HepG2 (cell line): ENCODE data around the gene CHRNG. TPM values are rescaled to one million over a fixed set of nuclear protein-coding genes. Genes with fewer than 3 reads are reported as not detected.

Experiments
- CAMTA2 ChIP-seq: sonication (generic); formaldehyde crosslinking; IDR thresholded peaks from 2 replicates; pipeline ENCODE4 v1.4.0; 2020; ENCODE audit warnings: mild to moderate bottlenecking, missing genetic modification reagents, borderline replicate concordance
- ETV5 ChIP-seq: IDR thresholded peaks from 2 replicates; pipeline ENCODE4 v1.6.1; 2018; ENCODE audit warnings: missing biosample characterization, missing genetic modification reagents, inconsistent platforms, borderline replicate concordance
- GPN1 ChIP-seq: sonication (generic); formaldehyde crosslinking; IDR thresholded peaks from 2 replicates; pipeline ENCODE4 v1.5.1; 2020; ENCODE audit warnings: missing genetic modification reagents, borderline replicate concordance
- GTF2F1 ChIP-seq: fragments of 150-350 bp; IDR thresholded peaks from 2 replicates; pipeline ENCODE4 v1.6.1; 2014; ENCODE audit warnings: low read length
- HOXA5 ChIP-seq: sonication (generic); formaldehyde crosslinking; IDR thresholded peaks from 2 replicates; pipeline ENCODE4 v1.4.0; 2020; ENCODE audit warnings: missing genetic modification reagents
- IRX3 ChIP-seq: sonication (generic); formaldehyde crosslinking; IDR thresholded peaks from 2 replicates; pipeline ENCODE4 v1.8.1; 2023; ENCODE audit warnings: mild to moderate bottlenecking, low read depth, missing genetic modification reagents, borderline replicate concordance
- KLF12 ChIP-seq: sonication (generic); formaldehyde crosslinking; IDR thresholded peaks from 2 replicates; pipeline ENCODE4 v1.4.0; 2020; ENCODE audit warnings: missing genetic modification reagents, borderline replicate concordance
- LBX2 ChIP-seq: sonication (generic); formaldehyde crosslinking; IDR thresholded peaks from 2 replicates; pipeline ENCODE4 v1.5.0; 2020; ENCODE audit warnings: missing genetic modification reagents, mild to moderate bottlenecking, borderline replicate concordance
- SP2 ChIP-seq: sonication (generic); formaldehyde crosslinking; IDR thresholded peaks from 2 replicates; pipeline ENCODE4 v1.5.1; 2020; ENCODE audit warnings: mild to moderate bottlenecking, missing genetic modification reagents
- SYNCRIP ChIP-seq: fragments of 200-400 bp; formaldehyde crosslinking; IDR thresholded peaks from 2 replicates; pipeline ENCODE4 v1.6.1; 2018; ENCODE audit warnings: mild to moderate bottlenecking, low read depth, low read length; ENCODE audit not compliant: insufficient read depth
- ZBTB46 ChIP-seq: sonication (generic); formaldehyde crosslinking; IDR thresholded peaks from 2 replicates; pipeline ENCODE4 v1.4.0; 2020; ENCODE audit warnings: mild to moderate bottlenecking, missing genetic modification reagents, borderline replicate concordance
- ZNF264 ChIP-seq: sonication (generic); formaldehyde crosslinking; IDR thresholded peaks from 2 replicates; pipeline ENCODE4 v1.4.0; 2020; ENCODE audit warnings: missing genetic modification reagents
- ZNF816 ChIP-seq: sonication (generic); formaldehyde crosslinking; IDR thresholded peaks from 2 replicates; pipeline ENCODE4 v1.8.0; 2022; ENCODE audit warnings: missing genetic modification reagents, mild to moderate bottlenecking, borderline replicate concordance
- polyA plus RNA-seq, 8 experiments: library from polyadenylated mRNA; depleted of rRNA in 3 of 8; stranded (reverse) in 7 of 8; unstranded in 1 of 8; fragments of >200 nt; fragmentation: Illumina TruSeq in 4 of 8; extraction: Trizol in 4 of 8; gene quantifications; 2 replicates each; pipeline versions ENCODE4 v1.2.1 to v1.2.3, GENCODE V29; 2011 to 2016; ENCODE audit warnings: low read depth in 4 of 8, missing spikeins in 1 of 8, mixed read lengths in 1 of 8; ENCODE audit not compliant: insufficient read depth in 1 of 8
- total RNA-seq, 5 experiments: library from RNA; depleted of rRNA; stranded (reverse); fragments of >200 nt; fragmentation: Illumina TruSeq; extraction: Trizol; gene quantifications; 2 replicates each; pipeline ENCODE4 v1.2.3, GENCODE V29; 2016; ENCODE audit warnings: low read depth in 1 of 5
- TF ChIP-seq, protein P1 (sequence below): IDR thresholded peaks from 2 replicates; pipeline ENCODE4 v1.6.1; 2016; ENCODE audit warnings: low read depth, control low read depth
- TF ChIP-seq, protein P2 (sequence below): IDR thresholded peaks from 2 replicates; pipeline ENCODE4 v1.6.1; 2016
- TF ChIP-seq, protein P3 (sequence below): sonication (generic); formaldehyde crosslinking; IDR thresholded peaks from 2 replicates; pipeline ENCODE4 v1.5.0; 2020; ENCODE audit warnings: missing genetic modification reagents
- TF ChIP-seq, protein P4 (sequence below): sonication (generic); formaldehyde crosslinking; IDR thresholded peaks from 2 replicates; pipeline ENCODE4 v1.5.0; 2020; ENCODE audit warnings: missing genetic modification reagents

The CHRNG gene
- total and polyA plus RNA-seq, 2 of the 13 experiments (the other 11 are each of a cell fraction or from before 2014, with no cell fraction given): not detected

DNA sequence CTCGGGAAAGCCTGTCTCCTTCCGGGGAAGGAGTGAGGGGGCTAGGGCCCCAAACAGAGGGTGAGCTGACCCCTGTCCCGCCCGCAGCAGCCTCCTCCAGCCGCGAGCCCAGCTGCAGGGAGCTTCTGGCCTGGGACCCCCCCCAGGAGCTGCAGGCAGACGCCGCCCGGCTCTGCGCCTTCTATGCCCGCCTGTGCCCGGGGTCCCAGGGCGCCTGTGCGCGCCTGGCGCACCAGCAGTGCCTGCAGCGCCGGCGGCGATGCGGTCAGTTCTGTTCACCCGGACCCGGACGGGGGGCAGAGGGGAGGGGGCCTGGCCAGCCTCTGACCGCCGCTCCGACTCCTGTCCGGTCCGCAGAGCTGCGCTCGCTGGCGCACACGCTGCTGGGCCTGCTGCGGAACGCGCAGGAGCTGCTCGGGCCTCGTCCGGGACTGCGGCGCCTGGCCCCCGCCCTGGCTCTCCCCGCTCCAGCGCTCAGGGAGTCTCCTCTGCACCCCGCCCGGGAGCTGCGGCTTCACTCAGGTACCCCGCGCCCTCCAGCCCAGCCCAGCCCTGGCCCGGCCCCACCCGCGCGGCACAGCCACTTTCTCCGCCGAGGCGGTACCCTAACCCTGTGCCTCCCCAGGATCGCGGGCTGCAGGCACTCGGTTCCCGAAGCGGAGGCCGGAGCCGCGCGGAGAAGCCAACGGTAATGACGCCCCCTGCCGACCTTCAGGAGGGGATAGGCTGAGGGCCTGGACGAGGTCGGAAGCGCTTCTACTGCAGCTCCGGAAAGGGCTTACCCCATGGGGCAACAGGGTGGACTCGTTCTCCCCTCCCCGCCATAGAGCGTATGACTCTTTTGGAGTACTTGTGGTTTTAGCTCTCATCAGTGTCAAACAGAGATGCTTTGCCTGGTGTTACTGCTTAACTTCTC is 15.6 kb upstream of the CHRNG start (continued):
- TF ChIP-seq ETV5 (CRISPR knock-in tag) (peak; percentile 26; the same call in 1 of the 2 replicates), ZNF816 (CRISPR knock-in tag) (no peak), IRX3 (CRISPR knock-in tag) (no peak), ZBTB46 (no peak), GPN1 (CRISPR knock-in tag) (no peak), SP2 (CRISPR knock-in tag) (no peak), GTF2F1 (no peak), KLF12 (no peak), SYNCRIP (no peak), CAMTA2 (CRISPR knock-in tag) (no peak), ZNF264 (no peak), LBX2 (CRISPR knock-in tag) (no peak), HOXA5 (CRISPR knock-in tag) (no peak)
- TF ChIP-seq, protein P1, sequence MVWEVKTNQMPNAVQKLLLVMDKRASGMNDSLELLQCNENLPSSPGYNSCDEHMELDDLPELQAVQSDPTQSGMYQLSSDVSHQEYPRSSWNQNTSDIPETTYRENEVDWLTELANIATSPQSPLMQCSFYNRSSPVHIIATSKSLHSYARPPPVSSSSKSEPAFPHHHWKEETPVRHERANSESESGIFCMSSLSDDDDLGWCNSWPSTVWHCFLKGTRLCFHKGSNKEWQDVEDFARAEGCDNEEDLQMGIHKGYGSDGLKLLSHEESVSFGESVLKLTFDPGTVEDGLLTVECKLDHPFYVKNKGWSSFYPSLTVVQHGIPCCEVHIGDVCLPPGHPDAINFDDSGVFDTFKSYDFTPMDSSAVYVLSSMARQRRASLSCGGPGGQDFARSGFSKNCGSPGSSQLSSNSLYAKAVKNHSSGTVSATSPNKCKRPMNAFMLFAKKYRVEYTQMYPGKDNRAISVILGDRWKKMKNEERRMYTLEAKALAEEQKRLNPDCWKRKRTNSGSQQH (CRISPR knock-in tag): no peak
- TF ChIP-seq, protein P2, sequence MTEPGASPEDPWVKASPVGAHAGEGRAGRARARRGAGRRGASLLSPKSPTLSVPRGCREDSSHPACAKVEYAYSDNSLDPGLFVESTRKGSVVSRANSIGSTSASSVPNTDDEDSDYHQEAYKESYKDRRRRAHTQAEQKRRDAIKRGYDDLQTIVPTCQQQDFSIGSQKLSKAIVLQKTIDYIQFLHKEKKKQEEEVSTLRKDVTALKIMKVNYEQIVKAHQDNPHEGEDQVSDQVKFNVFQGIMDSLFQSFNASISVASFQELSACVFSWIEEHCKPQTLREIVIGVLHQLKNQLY (CRISPR knock-in tag): no peak
- TF ChIP-seq, protein P3, sequence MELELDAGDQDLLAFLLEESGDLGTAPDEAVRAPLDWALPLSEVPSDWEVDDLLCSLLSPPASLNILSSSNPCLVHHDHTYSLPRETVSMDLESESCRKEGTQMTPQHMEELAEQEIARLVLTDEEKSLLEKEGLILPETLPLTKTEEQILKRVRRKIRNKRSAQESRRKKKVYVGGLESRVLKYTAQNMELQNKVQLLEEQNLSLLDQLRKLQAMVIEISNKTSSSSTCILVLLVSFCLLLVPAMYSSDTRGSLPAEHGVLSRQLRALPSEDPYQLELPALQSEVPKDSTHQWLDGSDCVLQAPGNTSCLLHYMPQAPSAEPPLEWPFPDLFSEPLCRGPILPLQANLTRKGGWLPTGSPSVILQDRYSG (CRISPR knock-in tag): no peak
- TF ChIP-seq, protein P4, sequence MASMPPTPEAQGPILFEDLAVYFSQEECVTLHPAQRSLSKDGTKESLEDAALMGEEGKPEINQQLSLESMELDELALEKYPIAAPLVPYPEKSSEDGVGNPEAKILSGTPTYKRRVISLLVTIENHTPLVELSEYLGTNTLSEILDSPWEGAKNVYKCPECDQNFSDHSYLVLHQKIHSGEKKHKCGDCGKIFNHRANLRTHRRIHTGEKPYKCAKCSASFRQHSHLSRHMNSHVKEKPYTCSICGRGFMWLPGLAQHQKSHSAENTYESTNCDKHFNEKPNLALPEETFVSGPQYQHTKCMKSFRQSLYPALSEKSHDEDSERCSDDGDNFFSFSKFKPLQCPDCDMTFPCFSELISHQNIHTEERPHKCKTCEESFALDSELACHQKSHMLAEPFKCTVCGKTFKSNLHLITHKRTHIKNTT (CRISPR knock-in tag): no peak
